ENCODE results near the gene TAF1B. TPM values are rescaled to one million over a fixed set of nuclear protein-coding genes. Genes with fewer than 3 reads are reported as not detected.

Gene TAF1B
- total RNA-seq, 2 donors from 2014 or later, result 4.0 to 6.1 TPM

- H3K27me3 ChIP-seq, result no peaks in the 10 kb centered on the region
- peaks cover 0 to 13% of the 10 kb centered on the region in 2 donors for H3K9me3 ChIP-seq
- TF ChIP-seq, protein P1, sequence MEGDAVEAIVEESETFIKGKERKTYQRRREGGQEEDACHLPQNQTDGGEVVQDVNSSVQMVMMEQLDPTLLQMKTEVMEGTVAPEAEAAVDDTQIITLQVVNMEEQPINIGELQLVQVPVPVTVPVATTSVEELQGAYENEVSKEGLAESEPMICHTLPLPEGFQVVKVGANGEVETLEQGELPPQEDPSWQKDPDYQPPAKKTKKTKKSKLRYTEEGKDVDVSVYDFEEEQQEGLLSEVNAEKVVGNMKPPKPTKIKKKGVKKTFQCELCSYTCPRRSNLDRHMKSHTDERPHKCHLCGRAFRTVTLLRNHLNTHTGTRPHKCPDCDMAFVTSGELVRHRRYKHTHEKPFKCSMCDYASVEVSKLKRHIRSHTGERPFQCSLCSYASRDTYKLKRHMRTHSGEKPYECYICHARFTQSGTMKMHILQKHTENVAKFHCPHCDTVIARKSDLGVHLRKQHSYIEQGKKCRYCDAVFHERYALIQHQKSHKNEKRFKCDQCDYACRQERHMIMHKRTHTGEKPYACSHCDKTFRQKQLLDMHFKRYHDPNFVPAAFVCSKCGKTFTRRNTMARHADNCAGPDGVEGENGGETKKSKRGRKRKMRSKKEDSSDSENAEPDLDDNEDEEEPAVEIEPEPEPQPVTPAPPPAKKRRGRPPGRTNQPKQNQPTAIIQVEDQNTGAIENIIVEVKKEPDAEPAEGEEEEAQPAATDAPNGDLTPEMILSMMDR (IDR thresholded peaks at IDR 0.05), result no peak
- H3K36me3 ChIP-seq, result peaks cover 22% of the 10 kb centered on the region
- H3K27ac ChIP-seq, result no peak overlapping the region
- DNase-seq (ENCODE audit: low spot score), result no peak
- H3K4me1 ChIP-seq, result no peaks in the 10 kb centered on the region
- H3K4me3 ChIP-seq, result no peak overlapping the region
Measured at GRCh38 chr2:9884436-9884835, 41.2 kb downstream of the TAF1B start.

- no peaks in the 10 kb centered on the region for H3K27me3 ChIP-seq
- H3K4me3 ChIP-seq, result no peak overlapping the region
- H3K27ac ChIP-seq, result no peak overlapping the region
- H3K36me3 ChIP-seq, result peaks cover 22% of the 10 kb centered on the region
- no peaks in the 10 kb centered on the region for H3K4me1 ChIP-seq
- DNase-seq (ENCODE audit: low spot score), result no peak
- TF ChIP-seq, protein P1 (IDR thresholded peaks at IDR 0.05), result no peak
- H3K9me3 ChIP-seq, result peaks cover 0 to 13% of the 10 kb centered on the region in 2 donors
Measured at GRCh38 chr2:9885036-9885684, 41.9 kb downstream of the TAF1B start.

DNA sequence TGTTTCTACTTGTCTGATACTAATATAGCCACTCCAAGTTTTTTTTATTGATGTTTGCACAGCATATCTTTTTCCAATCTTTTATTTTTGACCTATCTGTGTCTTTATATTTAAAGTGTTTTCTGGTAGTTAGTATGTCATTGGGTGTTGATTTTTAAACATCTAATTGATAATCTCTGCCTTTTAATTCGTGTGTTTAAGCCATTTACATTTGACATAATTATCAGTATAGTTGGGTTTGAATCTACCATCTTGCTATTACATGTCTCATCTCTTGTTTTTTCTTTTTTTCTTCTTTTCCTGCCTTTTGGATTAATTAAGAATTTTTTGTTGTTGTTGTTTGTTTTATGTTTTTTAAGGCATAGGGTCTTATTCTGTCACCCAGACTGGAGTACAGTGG, 44.2 kb downstream of the TAF1B start:
- TF ChIP-seq, protein P1 (IDR thresholded peaks at IDR 0.05), result no peak
- no peaks in the 10 kb centered on the region for H3K27me3 ChIP-seq
- peaks cover 22% of the 10 kb centered on the region for H3K36me3 ChIP-seq

GRCh38 chr2:9889812-9890261, 46.6 kb downstream of the TAF1B start:
- Histone ChIP-seq H3K27me3 (no peaks in the 10 kb centered on the region), H3K4me3 (no peak overlapping the region), H3K9me3 (peaks cover 0 to 13% of the 10 kb centered on the region in 2 donors), H3K4me1 (no peaks in the 10 kb centered on the region), H3K27ac (no peak overlapping the region), H3K36me3 (peaks cover 10% of the 10 kb centered on the region)
- TF ChIP-seq, protein P1 (IDR thresholded peaks at IDR 0.05), result no peak
- DNase-seq (ENCODE audit: low spot score), result no peak

More for the DNA sequence above, 44.2 kb downstream of the TAF1B start:
- Histone ChIP-seq H3K4me3 (no peak overlapping the region), H3K4me1 (no peaks in the 10 kb centered on the region), H3K9me3 (peaks cover 0 to 13% of the 10 kb centered on the region in 2 donors), H3K27ac (no peak overlapping the region)
- DNase-seq (ENCODE audit: low spot score), result no peak

DNA sequence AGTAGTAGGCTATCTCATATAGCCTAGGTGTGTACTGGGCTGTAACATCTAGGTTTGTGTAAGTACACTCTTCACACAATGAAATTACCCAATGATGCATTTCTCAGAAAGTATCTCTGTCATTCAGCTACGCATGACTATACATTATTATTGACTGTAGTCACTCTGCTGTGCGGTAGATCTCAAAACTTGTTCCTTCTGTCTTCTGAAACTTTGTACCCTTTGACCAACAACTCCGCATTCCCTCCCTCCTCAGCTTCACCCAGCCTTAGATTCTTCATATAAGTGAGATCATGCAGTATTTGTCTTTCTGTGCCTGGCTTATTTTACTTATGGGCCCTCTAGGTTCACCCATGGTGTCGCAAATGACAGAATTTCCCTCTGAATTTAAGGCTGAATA, 49.0 kb downstream of the TAF1B start:
- H3K27ac ChIP-seq, result no peak overlapping the region
- H3K4me3 ChIP-seq, result no peak overlapping the region
- no peaks in the 10 kb centered on the region for H3K36me3 ChIP-seq
- TF ChIP-seq, protein P1 (IDR thresholded peaks at IDR 0.05), result no peak
- peaks cover 0 to 9% of the 10 kb centered on the region in 2 donors for H3K4me1 ChIP-seq
- no peaks in the 10 kb centered on the region for H3K27me3 ChIP-seq
- no peak for DNase-seq (ENCODE audit: low spot score)
- peaks cover 0 to 6% of the 10 kb centered on the region in 2 donors for H3K9me3 ChIP-seq

All from right atrium auricular region (tissue), 2 donors.